Stimulated activated CD8-positive, alpha-beta memory T cell treated with anti-CD3 and anti-CD28 coated beads, Interleukin-7, amount 100 ng/mL, for 1 hour (primary cell): ENCODE data around the gene HIRIP3.
"Not testable (repeated sequence)": the region's sequence is repeated elsewhere in the genome, so short reads cannot be mapped to it uniquely, and the experiment has no call there.

Experiments
- DNase-seq, 2 donors: peaks; one replicate each; pipeline ENCODE4 v3.0.0-alpha.2; 2020; ENCODE audit warnings: low read depth in 2 of 2

Gene HIRIP3

DNA sequence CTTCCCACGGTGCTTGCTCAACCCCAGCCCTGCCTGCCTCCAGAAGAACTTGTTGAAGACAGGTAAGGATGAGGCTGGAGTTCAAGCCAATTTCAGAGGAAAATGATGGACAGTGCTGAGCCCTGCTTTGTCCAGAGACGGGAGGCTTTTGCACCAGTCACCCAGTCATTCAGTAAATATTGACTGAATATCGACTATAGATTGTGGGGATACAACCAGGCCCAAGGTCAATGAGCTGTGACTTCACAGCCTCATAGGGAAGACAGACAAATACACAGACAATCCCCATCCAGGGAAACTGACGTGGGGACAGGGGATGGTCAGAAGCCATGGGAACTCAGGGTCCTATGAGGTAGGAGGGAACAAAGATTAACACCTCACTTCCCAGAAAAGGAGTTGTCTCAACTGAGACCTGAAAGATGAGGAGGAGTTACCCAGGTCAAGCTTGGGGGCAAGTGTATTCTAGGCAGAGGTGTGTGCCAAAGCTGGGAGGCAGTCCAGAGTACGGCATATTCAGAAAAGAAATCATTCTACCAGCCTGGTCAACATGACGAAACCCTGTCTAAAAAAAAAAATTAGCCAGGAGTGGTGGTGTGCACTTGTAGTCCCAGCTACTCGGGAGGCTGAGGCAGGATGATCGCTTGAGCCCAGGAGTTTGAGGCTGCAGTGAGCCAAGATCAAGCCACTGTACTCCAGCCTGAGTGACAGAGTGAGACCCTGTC lies 21.3 kb upstream of the HIRIP3 start:
- DNase-seq: no peak

DNA sequence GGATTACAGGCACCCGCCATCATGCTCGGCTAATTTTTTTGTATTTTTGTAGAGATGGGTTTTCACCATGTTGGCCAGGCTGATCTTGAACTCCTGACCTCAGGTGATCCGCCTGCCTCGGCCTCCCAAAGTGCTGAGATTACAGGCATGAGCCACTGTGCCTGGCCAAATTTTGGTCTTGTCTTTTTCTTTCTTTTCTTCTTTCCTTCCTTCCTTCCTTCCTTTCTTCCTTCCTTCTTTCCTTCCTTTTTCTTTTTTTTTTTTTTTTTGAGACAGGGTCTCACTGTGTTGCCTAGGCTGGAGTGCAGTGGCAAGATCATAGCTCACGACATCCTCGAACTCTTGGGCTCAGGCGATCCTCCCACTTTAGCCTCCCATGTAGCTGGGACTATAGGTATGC lies 20.0 kb upstream of the HIRIP3 start:
- not testable (repeated sequence) for DNase-seq

DNA sequence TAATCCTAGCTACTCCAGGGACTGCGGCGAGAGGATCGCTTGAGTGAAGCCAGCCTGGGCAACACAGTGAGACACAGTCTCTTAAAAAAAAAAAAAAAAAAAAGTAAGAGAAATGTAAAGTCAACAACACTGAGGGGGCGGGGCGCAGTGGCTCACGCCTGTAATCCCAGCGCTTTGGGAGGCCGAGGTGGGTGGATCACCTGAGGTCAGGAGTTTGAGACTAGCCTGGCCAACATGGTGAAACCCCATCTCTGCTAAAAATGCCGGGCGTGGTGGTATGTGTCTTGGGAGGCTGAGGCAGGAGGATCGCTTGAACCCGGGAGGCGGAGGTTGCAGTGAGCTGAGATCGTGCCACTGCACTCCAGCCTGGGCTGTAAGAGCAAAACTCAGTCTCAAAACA lies 17.2 kb upstream of the HIRIP3 start:
- DNase-seq: not testable (repeated sequence)

DNA sequence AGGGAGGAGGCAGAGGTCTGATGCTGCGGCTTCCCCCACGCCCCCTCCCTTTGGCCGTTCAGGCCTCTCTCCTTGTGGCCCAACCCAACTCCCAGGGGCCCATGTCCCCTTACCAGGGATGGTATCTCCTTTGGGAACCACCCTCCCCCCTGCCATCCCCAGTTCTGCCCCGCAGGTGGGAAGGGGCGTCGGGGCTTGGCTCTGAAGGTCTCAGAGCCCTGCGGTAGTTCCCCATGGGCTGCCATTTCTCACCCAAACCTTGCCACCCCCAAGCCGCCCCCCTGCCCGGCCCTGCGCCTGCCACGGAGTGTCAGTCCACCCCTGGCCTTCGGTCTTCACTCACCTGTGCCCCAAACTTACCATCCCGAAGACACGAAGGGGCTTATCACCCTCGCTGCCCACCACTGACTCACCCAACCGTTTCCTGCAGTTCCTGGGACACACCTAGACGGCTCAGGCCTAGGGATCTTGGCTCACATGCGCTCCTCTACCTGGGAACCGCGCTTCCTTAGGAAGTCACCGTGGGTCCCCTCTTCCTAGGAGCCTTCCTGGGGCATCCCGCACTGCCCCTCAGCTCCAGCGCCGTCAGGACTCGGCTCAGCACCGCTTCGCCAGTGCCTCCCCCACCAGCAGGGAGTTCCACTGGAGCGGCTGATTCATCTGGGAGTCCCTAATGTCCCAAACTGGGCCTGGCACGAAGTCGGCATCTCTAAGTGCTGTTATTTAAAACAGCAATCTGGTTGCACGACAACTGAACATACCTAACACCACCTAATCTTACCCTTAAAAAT lies 16.5 kb upstream of the HIRIP3 start:
- DNase-seq: no peak

DNA sequence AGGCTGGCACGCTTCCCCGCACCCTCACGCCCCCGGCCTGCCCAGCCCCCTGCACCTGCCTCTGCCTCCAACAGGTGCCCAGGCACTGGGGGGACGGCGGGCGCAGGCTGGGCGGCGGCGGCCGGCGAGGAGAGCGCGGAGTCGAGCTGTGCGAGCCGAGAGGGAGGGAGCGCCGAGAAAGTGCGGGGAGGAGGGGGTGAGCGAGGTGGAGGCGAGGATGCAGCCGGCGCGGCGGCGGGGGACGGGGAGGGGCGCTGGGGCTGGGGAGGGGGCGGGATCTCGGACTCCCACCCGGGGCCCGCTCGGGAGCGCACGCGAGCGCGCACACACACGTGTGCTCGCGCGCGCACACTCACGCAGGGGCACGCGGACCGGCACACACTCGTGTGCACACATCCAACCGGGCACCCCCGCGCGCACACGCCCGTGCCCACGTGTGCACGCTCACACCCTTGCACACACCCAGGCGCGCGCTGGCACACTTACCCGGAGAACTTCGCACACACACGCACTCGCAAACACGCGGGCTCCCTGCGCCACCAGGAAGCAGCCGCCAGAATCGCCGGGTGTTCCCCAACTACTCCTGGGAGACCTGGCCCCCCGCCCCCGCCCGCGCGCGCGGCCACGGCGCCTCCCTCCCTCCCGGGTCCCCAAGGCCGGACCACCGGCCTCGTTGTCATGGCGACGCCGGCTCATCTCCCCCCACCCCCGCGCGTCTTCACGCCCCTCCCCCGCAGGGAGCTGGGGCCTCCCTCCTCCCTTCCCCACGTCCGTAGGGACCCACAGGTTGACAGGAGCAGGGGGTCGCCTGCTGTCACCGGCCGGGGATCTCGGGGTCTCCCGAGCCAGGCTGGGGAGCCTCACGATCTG lies 15.7 kb upstream of the HIRIP3 start, which contains the start of gene DOC2A:
DOC2A (minus strand) TSS at position 184 of the 870 bp plus-strand sequence. CDS start 805 bp downstream, outside the sequence.
- DNase-seq: no peak

DNA sequence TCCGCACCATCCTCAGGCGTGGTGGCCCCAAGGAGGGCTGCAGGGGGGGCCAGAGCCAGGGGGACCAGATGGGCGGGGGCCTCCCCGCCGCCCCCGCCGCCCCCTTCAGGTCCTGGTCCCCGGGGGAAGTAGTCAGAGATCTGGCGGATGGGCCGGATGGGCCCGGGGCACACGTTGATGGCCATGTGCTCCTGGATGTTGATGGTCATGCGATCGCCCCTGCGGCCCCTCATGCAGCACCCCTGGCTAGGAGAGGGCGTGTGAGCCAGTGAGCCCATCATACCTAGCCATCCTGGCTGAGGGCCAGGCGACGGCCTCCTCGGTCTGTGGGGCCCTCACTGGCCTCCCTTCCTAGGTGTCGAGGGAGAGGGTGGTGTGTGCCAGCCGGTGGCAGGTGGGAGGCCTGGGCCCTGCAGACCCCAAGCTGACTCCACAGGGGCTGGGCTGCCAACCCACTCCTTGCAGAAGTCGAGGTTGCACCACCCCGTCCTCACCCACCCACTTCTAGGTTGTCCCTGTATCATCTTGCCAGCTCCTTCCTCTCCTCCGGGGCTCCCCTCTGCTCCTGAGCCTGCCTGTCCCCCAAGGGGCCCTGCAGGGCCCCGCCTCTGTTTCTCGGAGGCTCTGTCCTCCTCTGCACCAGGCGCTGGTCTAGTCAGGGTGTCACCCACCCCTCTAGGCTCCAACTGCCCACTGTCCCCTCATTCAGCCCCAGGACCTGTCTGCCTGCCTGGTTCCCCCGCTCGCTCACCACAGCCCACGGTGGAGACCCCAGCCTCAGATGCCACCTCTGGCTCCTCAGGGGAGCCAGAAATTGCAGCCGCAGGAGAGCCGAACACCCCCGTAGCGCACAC lies 14.8 kb upstream of the HIRIP3 start:
- no peak for DNase-seq

DNA sequence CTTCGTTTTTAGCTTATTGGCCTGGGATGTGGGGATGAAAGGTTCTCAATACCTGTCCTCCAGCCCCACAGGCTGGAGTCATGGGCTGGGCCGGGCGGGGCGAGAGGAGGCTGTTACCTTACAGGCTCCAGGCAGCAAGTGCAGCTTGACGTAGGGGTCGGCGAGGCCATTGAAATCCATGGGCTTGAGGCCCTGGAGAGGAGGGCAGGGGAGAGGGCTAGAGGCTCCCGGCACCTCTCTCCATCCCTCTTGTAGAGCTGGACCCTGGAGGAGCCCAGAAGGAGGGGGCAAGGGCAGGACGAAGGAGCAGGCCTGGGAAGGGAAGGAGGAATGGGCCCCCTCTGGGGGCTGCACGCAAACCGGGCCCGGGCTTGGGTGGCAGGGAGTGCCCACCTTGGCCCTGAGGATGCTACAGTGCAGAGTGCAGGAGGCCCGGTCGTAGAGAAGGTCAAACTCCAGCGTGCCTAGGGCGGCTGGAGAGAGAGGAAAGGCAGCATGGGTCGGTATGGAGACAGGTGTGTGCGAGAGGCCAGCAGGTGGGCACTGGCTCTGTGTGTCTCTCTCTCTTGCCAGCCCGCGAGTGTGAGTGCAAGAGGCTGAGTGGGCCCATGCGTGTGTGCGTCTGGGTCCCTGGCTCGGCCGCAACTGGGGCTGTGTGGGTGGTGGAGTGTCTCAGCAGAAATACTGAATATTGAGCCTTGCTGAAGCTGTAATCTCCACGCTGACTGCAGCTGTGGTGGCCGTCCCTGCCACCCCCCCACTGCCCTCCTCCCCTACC lies 13.9 kb upstream of the HIRIP3 start:
- no peak for DNase-seq

DNA sequence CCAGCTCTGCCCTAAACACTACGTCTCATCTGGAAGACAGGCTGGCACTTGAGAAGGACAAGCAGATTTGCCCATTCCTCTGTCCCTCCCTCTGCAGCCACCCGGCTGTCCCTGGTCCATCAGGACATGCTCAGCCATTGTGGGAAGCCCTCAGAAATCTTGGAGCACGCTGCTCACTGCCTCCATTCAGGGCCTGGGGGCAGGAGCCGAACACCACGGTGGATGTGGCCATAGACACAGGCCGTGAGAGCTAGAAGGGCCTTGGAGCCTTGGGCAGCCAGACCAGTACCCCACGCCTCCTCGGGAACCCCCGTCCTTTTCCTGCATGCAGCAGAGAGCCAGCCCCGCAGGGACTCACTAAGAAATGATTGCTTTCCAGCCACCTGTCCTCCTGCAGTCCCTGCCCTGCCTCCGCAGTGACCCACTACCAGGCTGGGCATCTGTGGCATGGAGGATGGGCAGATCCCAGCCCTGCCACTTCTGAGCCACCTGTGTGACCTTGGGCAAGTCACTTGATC lies 12.0 kb upstream of the HIRIP3 start:
- DNase-seq: no peak

DNA sequence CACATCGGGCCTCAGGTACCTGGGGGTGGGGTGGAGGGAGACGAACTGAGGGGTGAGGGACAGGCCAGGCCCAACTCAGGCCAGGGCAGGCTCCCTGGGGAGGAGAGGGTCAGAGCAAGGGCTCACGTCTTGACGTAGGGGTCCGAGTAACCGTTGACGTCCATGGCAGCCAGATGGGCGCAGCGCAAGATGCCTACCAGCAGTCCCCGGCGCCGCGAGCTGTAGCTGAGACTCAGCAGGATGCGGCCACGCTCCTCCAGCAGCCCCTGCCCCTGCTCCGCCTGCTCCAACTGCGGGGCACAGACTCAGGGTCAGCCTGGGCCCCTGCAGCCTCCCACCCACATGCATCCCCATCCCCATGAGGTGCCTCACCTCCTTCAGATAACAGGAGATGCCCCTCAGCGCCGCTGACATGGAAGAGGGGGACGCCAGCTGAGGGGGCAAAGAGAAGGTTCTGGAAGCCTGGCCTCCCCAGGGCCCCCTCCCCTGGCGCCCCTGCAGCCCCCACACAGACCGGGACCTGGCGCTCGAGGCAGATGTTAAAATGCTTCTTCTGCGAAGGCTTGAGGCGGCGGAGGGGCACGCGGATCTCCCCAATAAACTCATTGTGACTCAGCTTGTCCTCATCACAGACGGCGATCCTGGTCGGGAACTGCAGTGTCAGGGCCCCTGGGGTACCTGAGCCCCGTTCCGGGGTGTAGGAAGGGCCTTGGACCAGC lies 11.4 kb upstream of the HIRIP3 start:
- DNase-seq: no peak

DNA sequence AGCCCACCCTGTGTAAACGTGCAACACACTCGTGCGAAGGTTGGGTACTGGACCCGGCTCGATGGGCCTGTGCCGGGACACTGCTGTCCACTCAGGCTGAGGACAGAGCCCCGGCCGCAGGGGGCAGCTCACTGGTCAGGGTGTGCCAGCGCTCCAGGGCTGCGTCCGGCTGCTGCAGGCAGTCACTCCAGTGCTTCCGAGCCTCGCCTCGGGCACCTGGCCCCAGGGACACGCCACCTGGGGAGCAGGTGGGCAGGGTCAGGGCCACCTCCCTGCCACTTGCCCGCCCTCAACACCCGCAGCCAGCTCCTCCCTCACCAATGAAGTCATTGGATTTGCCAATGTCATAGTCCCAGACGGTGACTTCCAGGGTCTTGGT lies 10.7 kb upstream of the HIRIP3 start:
- DNase-seq: no peak

DNA sequence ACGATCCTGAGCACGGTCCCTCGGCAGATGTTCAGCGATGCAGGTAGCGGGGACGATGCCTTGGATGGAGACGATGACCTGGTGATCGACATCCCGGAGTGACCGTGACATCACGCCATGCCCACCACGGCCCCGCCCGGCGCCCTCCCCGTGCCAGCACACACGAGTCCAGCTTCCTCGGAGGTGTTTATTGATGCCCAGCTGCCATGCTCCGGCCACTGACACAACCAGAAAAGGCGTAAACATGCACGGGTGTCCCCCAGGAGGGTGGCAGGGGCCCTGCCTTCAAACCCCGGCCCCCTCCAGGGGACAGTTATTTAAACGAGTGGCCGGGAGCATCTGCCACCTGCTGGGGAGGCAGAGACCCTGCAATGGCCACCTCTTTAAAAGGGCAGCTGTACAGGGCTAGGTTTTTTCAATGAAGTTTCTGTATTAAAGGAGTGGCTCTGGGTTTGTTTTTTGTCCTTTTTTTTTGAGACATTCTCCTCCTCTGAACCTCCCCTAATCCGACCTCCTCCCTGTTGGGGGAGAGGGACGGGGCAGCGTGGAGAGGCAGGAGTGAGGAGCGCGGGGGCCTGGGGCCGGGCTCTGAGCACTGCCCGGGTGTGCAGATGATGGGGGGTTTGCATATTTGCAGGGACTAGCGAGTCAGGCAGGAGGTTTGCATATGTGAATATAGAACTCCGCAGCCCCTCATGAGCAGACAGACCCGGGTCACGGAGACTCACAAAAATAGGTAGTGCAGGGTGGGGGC lies 10.1 kb upstream of the HIRIP3 start:
- peak in 1 of 2 donors; percentile 19 for DNase-seq

DNA sequence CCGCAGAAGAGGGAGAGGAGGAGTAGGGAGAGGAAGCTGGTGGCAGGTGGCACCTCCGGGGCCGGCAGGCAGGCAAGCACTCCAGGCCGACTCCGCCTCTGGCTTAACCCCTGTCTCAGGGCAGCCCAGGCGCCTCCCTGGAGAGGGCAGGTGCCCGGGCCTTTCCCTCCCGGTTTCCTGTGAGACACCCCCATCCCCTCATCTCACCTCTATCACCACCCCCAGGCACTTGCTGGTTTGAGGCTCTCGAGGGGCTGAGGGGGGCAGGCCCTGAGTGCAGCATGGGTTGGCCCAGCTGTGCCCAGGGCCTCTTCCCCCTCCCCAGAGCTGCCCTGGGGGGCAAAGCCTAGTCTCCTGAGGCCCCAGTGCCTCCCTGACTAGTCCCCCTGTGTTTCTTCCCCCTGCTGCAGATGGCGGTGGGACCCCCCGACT lies 9.4 kb upstream of the HIRIP3 start:
- no peak for DNase-seq

DNA sequence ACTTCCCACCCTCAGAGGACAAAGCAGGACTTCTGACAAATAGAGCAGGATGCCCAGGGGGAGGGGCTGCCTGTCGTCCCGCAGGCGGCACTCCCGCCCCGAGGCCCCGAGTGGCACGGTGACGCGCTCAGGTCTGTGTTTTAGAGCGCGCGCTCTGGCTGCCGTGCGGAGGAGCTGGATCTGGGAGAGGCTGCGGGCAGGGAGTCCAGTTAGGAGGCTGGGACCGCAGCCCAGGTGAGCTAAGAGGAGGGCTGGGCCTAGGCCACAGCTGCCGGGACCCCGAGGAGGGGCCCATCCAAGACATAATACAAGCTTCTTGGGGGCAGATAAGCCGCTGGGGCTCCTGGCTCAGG lies 9.0 kb upstream of the HIRIP3 start:
- DNase-seq: no peak

DNA sequence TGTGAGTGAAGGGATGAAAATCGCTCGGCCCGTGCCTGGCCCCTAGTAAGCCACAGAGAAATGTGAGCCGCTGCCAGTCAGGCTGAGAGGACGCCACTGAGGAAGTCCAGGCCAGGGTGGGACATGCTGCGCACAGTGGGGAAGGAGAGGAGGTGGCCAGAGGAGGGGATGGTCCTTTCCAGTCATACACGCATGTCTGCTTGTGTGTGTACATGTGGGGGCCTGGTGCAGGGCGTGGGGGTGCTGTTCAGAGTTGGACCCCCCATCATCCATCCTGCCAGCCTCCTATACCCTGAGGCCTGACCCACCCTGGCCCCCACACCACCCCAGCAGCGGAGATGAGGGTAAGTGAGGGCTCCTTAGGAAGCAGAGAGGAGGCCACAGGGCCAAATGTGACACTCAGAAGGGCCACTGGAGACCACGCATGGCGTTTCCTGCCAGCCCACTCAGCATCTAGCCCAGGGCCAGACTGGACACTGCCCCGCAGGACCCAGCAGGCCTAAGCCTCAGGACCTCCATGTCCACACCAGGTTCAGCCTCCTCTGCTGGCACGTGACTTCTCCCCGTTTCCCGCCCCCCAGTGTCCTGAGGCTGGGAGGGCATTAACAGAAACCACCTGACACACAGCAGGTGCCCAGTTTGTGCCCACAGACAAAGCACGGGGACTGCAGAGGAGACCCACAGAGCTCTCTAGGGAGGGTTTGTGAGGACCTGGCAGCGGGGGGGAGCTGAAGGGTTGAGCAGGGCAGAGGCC lies 8.4 kb upstream of the HIRIP3 start:
- DNase-seq: no peak

DNA sequence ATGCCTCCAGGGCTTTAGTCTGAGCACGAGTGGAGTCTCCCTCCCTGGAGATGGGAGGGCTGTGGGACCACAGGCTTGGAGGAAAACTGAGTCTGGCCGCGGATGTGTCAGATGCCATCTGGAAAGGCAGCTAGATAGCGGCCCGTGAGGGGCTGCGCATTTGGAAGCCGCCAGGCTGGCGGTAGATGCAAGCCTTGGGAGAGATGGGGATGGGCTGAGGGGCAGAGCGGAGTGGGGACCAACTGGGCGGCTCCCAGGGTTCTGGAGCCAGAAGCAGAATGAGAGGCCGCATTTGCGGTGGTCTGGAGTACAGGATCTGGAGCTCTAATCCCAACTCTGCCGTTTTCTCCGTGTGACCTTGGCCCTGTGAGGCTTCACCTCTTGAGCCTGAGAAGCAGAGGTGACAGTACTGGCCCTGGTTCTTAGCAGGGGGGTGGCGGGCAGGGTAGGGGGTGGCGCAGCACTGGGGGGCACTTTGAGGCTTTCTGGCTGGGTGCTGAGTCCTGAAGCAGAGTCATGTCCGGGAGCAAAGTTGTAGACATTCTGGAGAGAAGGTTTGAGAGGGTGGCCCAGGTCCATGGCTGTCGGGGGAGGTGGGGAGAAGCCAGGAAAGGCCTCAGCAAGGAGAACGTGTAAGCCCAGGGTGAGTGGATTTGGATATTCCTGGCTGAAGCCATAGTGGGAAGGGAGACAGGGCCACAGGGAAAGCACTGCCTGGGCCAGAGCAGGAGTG lies 7.4 kb upstream of the HIRIP3 start:
- no peak for DNase-seq

DNA sequence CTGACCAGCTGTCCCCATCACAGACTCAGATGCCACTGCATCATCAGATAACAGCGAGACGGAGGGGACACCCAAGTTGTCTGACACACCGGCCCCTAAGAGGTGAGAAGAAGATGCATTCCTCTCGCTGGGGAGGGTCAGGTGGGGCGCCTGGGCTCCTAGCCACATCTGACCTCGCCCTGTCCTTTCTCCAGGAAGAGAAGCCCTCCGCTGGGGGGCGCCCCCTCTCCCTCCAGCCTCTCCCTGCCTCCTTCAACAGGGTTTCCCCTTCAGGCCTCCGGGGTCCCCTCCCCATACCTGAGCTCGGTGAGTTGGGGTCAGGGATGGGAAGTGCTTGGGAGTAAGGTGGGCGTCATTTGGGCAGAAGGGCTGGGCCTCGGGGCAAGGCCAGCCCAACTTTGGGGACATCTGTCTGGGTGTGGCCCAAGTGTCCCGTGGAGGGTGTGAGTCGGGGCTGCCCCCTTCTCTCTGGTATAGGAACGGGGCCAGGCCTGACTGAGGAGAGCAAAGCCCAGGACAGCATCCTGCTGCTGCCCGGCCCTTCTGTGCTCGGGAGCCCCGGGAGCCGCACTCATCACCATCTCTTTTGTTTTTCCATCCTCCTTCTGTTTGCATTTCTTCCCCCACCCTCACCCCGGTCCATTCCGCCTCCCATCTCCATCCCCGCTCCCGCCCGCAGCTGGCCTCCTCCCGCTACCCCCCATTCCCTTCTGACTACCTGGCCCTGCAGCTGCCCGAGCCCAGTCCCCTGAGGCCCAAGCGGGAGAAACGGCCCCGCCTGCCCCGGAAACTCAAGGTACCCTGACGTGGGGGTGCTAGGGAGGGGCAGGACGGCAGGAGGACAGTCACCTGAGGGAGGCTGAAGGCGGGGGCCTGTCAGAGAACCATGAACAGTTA lies 5.6 kb upstream of the HIRIP3 start:
- DNase-seq: no peak
